Measurements from ENCODE around the gene RIOK1.
A peak's percentile ranks its signal among the peaks of the same experiment; 100 is the strongest.

GRCh38 chr6:7389451-7390225 is at the start of gene RIOK1, which contains the start of gene CAGE1:
- TF ChIP-seq, protein P1, sequence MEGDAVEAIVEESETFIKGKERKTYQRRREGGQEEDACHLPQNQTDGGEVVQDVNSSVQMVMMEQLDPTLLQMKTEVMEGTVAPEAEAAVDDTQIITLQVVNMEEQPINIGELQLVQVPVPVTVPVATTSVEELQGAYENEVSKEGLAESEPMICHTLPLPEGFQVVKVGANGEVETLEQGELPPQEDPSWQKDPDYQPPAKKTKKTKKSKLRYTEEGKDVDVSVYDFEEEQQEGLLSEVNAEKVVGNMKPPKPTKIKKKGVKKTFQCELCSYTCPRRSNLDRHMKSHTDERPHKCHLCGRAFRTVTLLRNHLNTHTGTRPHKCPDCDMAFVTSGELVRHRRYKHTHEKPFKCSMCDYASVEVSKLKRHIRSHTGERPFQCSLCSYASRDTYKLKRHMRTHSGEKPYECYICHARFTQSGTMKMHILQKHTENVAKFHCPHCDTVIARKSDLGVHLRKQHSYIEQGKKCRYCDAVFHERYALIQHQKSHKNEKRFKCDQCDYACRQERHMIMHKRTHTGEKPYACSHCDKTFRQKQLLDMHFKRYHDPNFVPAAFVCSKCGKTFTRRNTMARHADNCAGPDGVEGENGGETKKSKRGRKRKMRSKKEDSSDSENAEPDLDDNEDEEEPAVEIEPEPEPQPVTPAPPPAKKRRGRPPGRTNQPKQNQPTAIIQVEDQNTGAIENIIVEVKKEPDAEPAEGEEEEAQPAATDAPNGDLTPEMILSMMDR (IDR thresholded peaks at IDR 0.05 in 4 of 5, conservative IDR thresholded peaks at IDR 0.05 in 1 of 5), result no peak
- TF ChIP-seq POLR2A (IDR thresholded peaks at IDR 0.05), result peak; percentile 59 to 64
